Activated CD4-positive, alpha-beta T cell treated with anti-CD3 and anti-CD28 coated beads for 24 hours (primary cell): ENCODE measurements around the gene ZNF829.

ENCODE experiments used
- DNase-seq, 2 donors: peaks; one replicate each; pipeline ENCODE4 v3.0.0-alpha.2; 2020; ENCODE audit warnings: low read depth in 2 of 2

Gene ZNF829

GRCh38 chr19:36915992-36916830 is at the start of gene ZNF829, which contains the start of gene ZNF568:
Gene ZNF829 (minus strand): TSS chr19:36916291. CDS start chr19:36915167, 1,124 bp downstream.
Gene ZNF568 (plus strand): TSS chr19:36916332. CDS start chr19:36922771, 6,439 bp downstream.
- DNase-seq = peak; percentile 82 to 83

DNA sequence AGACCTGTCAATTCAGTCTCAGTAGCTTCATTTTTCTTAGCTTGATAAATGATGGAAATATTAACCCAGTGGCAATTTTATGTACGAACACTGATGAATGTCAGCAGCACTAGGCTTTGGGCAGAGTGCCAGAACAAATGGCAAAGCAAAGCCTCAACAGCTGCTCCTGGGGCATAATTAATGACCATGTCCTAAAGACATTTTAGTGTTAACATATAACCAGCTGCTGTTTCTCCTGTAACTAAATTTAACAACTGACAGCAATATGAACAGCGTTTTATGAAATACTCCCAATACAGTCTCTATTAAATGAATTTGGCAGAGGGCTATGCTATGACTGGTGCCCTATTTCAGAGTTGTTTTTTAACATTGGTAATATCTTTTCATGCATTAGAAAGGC is 47.2 kb upstream of the ZNF829 start:
- no peak for DNase-seq

GRCh38 chr19:36962346-36962745 is 46.3 kb upstream of the ZNF829 start:
- DNase-seq = no peak

DNA sequence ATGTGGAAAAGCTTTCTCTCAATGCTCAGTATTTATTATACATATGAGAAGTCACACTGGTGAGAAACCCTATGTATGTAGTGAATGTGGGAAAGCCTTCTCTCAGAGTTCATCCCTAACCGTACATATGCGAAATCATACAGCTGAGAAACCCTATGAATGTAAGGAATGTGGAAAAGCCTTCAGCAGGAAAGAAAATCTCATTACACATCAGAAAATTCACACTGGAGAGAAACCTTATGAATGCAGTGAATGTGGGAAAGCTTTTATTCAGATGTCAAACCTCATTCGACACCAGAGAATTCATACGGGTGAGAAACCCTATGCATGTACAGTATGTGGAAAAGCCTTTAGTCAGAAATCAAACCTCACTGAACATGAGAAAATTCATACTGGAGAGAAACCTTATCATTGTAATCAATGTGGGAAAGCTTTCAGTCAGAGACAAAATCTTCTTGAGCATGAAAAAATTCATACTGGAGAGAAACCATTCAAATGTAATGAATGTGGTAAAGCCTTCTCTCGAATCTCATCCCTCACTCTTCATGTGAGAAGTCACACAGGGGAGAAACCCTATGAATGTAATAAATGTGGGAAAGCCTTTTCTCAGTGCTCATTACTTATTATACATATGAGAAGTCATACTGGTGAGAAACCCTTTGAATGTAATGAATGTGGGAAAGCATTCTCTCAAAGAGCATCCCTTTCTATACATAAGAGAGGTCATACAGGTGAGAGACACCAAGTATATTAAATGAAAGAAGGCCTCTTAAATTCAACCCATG is 34.4 kb upstream of the ZNF829 start:
- DNase-seq = no peak

DNA sequence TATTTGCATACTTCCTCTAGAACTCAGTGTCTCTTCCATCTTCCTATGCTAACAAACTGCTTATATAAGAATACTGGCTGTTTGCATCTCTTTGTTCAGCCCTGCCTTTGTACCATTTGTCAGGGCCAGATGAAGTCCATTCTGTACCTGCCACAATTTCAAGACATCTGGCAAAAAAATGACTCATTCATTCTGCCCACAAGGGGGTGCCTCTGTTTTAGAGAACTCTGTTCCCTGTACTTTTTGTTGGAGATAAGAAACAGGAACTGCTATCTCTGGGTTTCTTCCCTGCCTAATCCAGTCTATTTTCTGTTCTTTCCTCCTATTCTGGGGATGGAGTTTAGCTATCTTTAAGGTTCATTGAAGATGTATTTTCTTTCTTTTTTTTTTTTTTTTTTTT is 23.1 kb upstream of the ZNF829 start:
- no peak for DNase-seq

GRCh38 chr19:36931684-36932083 is 15.6 kb upstream of the ZNF829 start:
- DNase-seq = no peak

GRCh38 chr19:36918090-36918489 is 2.0 kb upstream of the ZNF829 start:
- no peak for DNase-seq

- no peak for DNase-seq
Measured at GRCh38 chr19:36916991-36917390, 900 bp upstream of the ZNF829 start.

DNA sequence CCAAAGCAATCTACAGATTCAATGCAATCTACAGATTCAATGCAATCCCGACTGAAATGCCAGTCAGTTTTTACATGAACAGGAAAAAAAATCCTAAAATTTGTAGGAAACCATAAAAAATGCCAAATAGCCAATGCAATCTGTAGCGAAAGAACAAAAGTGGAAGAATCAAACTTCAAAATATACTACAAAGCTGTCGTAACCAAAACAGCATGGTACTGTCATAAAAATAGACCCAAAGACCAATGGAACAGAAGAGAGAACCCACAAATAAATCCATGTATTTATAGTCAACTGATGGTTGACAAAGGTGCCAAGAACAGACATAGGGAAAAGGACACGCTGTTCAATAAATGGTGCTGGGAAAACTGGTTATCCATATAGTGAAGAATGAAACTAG is 17.7 kb downstream of the ZNF829 start:
- DNase-seq = no peak

DNA sequence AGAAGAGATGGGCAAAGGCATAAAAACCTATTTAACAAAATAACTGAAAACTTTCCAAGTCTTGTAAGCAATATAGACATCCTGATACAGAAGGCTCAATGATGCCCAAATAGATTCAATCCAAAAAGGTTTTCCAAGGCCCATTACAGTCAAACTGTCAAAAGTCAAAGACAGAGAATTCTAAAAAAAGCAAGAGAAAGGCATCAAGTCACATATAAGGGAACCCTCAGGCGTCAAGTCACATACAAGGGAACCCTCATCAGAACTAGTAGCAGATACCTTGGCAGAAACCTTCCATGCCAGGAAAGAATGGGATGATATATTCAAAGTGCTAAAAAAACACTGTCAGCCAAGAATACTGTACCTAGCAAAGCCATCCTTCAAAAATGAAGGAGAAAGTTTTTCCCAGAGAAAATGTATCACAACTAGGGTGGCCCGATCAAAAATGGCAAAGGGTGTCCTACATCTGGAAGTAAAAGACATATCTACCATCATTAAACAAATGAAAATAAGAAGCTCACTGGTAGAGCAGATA is 21.2 kb downstream of the ZNF829 start:
- DNase-seq = no peak

- DNase-seq = no peak
Measured at GRCh38 chr19:36891768-36892357, 24.2 kb downstream of the ZNF829 start.

GRCh38 chr19:36876993-36877938 is 38.8 kb downstream of the ZNF829 start:
- no peak for DNase-seq

GRCh38 chr19:36851898-36852297 is 64.2 kb downstream of the ZNF829 start:
- DNase-seq = no peak

DNA sequence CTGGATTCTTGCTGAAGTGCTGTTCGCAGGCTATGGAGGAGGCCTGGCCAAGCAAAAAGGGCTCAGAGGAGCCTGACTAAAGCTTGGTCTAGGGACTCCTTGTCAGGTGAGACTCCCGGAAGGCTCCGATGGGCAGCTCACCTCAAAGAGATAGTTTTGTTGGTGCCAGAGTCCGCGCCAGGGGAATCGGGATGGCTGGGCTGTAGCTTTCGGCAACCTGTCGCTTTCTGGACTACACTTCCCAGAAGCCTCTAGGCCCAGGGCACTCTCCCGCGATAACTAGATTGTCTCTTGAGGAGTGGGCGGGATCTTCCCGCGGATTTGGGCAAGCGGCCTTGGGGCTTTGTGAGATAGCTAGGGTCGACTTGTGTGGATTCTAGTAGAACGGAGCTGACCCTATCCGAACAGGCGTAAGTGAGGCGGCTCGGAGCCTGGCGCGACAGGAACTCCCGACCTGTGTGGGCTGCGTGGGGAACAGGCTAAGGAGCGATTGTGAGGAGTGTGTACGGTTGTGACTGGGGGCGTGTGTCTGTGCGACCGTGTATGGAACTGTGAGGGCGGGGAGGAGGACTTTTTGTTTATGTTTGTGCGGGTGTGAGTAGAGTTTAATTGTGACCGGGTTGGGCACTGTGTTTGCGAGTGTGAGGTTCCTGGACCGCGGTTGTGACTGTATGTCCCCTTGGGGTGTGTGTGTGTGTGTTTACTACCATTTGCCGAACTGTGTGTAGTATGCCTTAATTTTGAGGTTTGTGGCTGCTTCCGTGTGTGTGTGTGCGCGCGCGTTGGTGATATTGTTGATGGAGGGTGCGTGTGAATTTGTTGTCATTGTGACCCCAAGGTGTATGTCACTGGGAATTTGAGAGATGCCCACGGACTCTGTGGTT is 65.3 kb downstream of the ZNF829 start, which contains the start of gene ZNF345:
Gene ZNF345, plus strand, starts transcription at position 318 of the 884 bp plus-strand sequence. CDS start 25,955 bp downstream, outside the sequence.
- peak; percentile 59 to 67 for DNase-seq

- peak; percentile 75 to 76 for DNase-seq
Measured at GRCh38 chr19:36849701-36850558, 66.2 kb downstream of the ZNF829 start.

DNA sequence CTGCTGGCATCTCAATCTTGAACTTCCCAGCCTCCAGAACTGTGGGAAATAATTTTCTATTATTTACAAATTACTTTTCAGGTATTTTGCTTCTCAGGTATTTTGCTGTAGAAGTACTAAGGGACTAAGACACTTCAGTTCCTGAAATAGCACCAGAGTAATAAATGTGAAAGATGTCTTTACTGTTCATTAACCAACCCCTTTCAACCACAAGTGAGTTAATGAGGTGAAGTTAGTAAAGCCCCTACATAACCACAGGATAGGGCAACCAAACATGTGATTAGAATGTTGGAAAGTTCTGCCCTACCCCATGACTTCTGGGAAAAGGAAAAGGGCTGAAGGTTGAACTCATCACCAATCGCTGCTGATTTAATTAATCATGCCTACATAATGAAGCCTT is 68.1 kb downstream of the ZNF829 start:
- DNase-seq = no peak

GRCh38 chr19:36838784-36839324 is 77.2 kb downstream of the ZNF829 start:
- DNase-seq = no peak
